Transverse colon (tissue), 4 donors: ENCODE data around the gene SNRPF.

Experiments used
- EP300 ChIP-seq: sonication (generic); formaldehyde crosslinking; IDR thresholded peaks from one replicate; pipeline ENCODE4 v1.6.1; 2017; ENCODE audit warnings: antibody characterized with exemption, low read depth
- POLR2A ChIP-seq: fragments of 450-650 bp; IDR thresholded peaks from one replicate; pipeline ENCODE4 v1.6.1; 2016; ENCODE audit warnings: antibody characterized with exemption, mild to moderate bottlenecking, moderate library complexity
- POLR2AphosphoS5 ChIP-seq, 3 donors: sonication (generic); formaldehyde crosslinking; IDR thresholded peaks; one replicate each; pipeline ENCODE4 v1.6.1; 2016; ENCODE audit warnings: antibody characterized with exemption in 3 of 3
- TF ChIP-seq, protein P1 (sequence below), 5 experiments: fragments of 200-600 bp in 3 of 5; fragments of 450-650 bp in 2 of 5; sonication (generic) in 3 of 5; IDR thresholded peaks; 1 replicate in 2 of 5; 2 replicates in 3 of 5; pipeline ENCODE4 v1.5.1; 2016 to 2017; ENCODE audit warnings: antibody characterized with exemption in 5 of 5, inconsistent platforms in 3 of 5, mild to moderate bottlenecking in 2 of 5, moderate library complexity in 1 of 5

DNA sequence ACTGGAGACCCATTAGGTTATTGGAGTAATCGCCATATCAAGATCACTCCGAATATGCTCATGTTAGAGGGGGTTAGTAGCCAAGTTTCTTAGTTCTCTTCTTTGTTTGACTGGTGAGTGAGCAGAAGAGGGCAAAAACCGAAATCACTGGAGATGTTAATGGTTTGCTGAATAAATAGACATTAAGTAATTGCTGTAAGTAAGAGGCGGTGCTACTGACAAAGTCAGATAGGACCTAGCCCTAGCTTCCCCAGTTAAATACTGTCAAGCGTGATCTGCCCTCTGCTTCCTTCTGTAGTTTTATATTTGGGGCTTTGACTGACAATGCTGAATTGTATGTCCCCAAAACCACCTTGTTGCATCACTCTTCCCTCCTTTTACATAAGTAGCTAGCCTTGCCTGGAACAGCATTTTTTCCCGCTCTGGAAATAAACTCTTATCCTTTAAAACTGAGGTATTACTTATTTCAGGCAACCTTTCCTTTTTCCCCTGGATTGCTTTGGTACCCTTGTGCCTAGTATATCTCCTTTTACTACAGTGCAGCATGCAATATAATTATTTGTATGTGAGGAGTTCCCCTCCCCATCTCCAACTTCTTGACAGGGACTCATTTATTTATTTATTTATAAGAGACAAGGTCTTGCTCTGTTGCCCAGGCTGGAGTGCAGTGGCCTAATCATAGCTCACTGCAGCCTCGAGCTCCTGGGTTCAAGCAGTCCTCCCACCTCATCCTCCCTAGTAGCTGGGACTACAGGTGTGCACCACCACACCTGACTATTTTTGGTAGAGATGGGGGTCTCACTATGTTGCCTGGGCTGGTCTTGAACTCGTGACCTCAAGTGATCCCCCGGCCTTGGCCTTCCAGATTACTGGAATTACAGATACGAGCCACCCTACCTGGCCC, 1.4 kb downstream of the SNRPF start:
- TF ChIP-seq, protein P1, sequence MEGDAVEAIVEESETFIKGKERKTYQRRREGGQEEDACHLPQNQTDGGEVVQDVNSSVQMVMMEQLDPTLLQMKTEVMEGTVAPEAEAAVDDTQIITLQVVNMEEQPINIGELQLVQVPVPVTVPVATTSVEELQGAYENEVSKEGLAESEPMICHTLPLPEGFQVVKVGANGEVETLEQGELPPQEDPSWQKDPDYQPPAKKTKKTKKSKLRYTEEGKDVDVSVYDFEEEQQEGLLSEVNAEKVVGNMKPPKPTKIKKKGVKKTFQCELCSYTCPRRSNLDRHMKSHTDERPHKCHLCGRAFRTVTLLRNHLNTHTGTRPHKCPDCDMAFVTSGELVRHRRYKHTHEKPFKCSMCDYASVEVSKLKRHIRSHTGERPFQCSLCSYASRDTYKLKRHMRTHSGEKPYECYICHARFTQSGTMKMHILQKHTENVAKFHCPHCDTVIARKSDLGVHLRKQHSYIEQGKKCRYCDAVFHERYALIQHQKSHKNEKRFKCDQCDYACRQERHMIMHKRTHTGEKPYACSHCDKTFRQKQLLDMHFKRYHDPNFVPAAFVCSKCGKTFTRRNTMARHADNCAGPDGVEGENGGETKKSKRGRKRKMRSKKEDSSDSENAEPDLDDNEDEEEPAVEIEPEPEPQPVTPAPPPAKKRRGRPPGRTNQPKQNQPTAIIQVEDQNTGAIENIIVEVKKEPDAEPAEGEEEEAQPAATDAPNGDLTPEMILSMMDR (IDR thresholded peaks at IDR 0.05), result no peak
- no peak for TF ChIP-seq POLR2AphosphoS5 (IDR thresholded peaks at IDR 0.05)
- TF ChIP-seq EP300, result no peak
- no peak for TF ChIP-seq POLR2A
